Fibroblast of skin of right quadriceps (primary cell): ENCODE data around the gene LMX1B.

ENCODE experiments used
- DNase-seq: peaks from one replicate; pipeline ENCODE4 v3.0.0-alpha.2; 2013

Gene LMX1B

GRCh38 chr9:126682113-126682810, 68.5 kb downstream of the LMX1B start:
- DNase-seq: no peak

GRCh38 chr9:126682928-126683697, 69.4 kb downstream of the LMX1B start:
- no peak for DNase-seq

GRCh38 chr9:126683698-126684044, 69.9 kb downstream of the LMX1B start:
- no peak for DNase-seq

- no peak for DNase-seq
Observed at GRCh38 chr9:126684345-126684744, 70.6 kb downstream of the LMX1B start.

- DNase-seq: no peak
Observed at GRCh38 chr9:126684965-126685465, 71.3 kb downstream of the LMX1B start.

- no peak for DNase-seq
Observed at GRCh38 chr9:126687930-126688461, 74.3 kb downstream of the LMX1B start.

- DNase-seq: no peak
Observed at GRCh38 chr9:126688617-126689016, 74.9 kb downstream of the LMX1B start.

- DNase-seq: no peak
Observed at GRCh38 chr9:126689027-126689825, 75.5 kb downstream of the LMX1B start.

- DNase-seq: no peak
Observed at GRCh38 chr9:126690431-126691051, 76.8 kb downstream of the LMX1B start.

GRCh38 chr9:126692041-126692758, 78.5 kb downstream of the LMX1B start:
- DNase-seq: no peak

GRCh38 chr9:126692759-126693427, 79.2 kb downstream of the LMX1B start:
- DNase-seq: no peak

GRCh38 chr9:126693428-126693944, 79.8 kb downstream of the LMX1B start:
- DNase-seq: no peak

GRCh38 chr9:126694206-126695081, 80.7 kb downstream of the LMX1B start:
- DNase-seq: no peak

GRCh38 chr9:126695186-126695585, 81.5 kb downstream of the LMX1B start:
- no peak for DNase-seq

- DNase-seq: no peak
Observed at GRCh38 chr9:126695701-126696400, 82.1 kb downstream of the LMX1B start.

- no peak for DNase-seq
Observed at GRCh38 chr9:126696401-126697145, 82.8 kb downstream of the LMX1B start.

- DNase-seq: no peak
Observed at GRCh38 chr9:126697330-126697729, 83.6 kb downstream of the LMX1B start.

GRCh38 chr9:126698251-126698650, 84.5 kb downstream of the LMX1B start:
- no peak for DNase-seq

GRCh38 chr9:126698756-126699155, 85.0 kb downstream of the LMX1B start:
- DNase-seq: no peak
